Endometrial microvascular endothelial cells (primary cell): Measurements from ENCODE around the gene PAX2. TPM values are rescaled to one million over a fixed set of nuclear protein-coding genes. Genes with fewer than 3 reads are reported as not detected.

Experiments
- in situ Hi-C: cut with HindIII; loops from 2 replicates; pipeline ENCODE4 v1.10.0; 2017; ENCODE audit warnings: low sequenced_read_pairs, low pct_unique_long_range_greater_than_20kb; ENCODE audit errors: inconsistent ontology term
- total RNA-seq: library from RNA; depleted of rRNA; stranded (reverse); fragments of >200 nt; gene quantifications from one replicate; pipeline ENCODE4 v1.2.3, GENCODE V29; 2015; ENCODE audit errors: inconsistent ontology term

The PAX2 gene
- total RNA-seq, 1 donor from 2014 or later: not detected

GRCh38 chr10:100826983-100827818 lies 81.8 kb downstream of the PAX2 start:
- in situ Hi-C loops: no loop called here

GRCh38 chr10:100827819-100828737 lies 82.7 kb downstream of the PAX2 start:
- in situ Hi-C loops: no loop called here

GRCh38 chr10:100828738-100829096 lies 83.3 kb downstream of the PAX2 start:
- in situ Hi-C loops: no loop called here

GRCh38 chr10:100829097-100829870 lies 83.9 kb downstream of the PAX2 start:
- in situ Hi-C loops: no loop called here

GRCh38 chr10:100829933-100830727 lies 84.7 kb downstream of the PAX2 start:
- in situ Hi-C loops: no loop called here

- in situ Hi-C loops: no loop called here
These were observed 85.3 kb downstream of the PAX2 start for GRCh38 chr10:100830728-100831111.

- in situ Hi-C loops: no loop called here
These were observed 86.4 kb downstream of the PAX2 start for GRCh38 chr10:100831742-100832141.

GRCh38 chr10:100835810-100836209 lies 90.4 kb downstream of the PAX2 start:
- in situ Hi-C loops: no loop called here

- in situ Hi-C loops: no loop called here
These were observed 91.5 kb downstream of the PAX2 start for GRCh38 chr10:100836891-100837290.

- in situ Hi-C loops: no loop called here
These were observed 91.9 kb downstream of the PAX2 start for GRCh38 chr10:100837300-100837699.

GRCh38 chr10:100838986-100839385 lies 93.6 kb downstream of the PAX2 start:
- in situ Hi-C loops: no loop called here

GRCh38 chr10:100841528-100841927 lies 96.1 kb downstream of the PAX2 start:
- in situ Hi-C loops: no loop called here

GRCh38 chr10:100847440-100847839 lies 102.1 kb downstream of the PAX2 start:
- in situ Hi-C loops: no loop called here

- in situ Hi-C loops: no loop called here
These were observed 103.4 kb downstream of the PAX2 start for GRCh38 chr10:100848770-100849169.

GRCh38 chr10:100858261-100858660 lies 112.9 kb downstream of the PAX2 start:
- in situ Hi-C loops: no loop called here

- in situ Hi-C loops: no loop called here
These were observed 113.5 kb downstream of the PAX2 start for GRCh38 chr10:100858747-100859483.

- in situ Hi-C loops: no loop called here
These were observed 114.0 kb downstream of the PAX2 start for GRCh38 chr10:100859484-100859763.

GRCh38 chr10:100863433-100863832 lies 118.1 kb downstream of the PAX2 start:
- in situ Hi-C loops: no loop called here
